GM19099 (cell line): ENCODE results near the gene LECT2.

ENCODE experiments used
- POLR2A ChIP-seq: IDR thresholded peaks from 3 replicates; pipeline ENCODE4 v1.6.1; 2011; ENCODE audit warnings: low read depth; ENCODE audit not compliant: insufficient read length; ENCODE audit errors: extremely low read depth

LECT2 gene

GRCh38 chr5:135989686-135990085 lies 34.9 kb upstream of the LECT2 start:
- no peak for TF ChIP-seq POLR2A

GRCh38 chr5:135988546-135988945 lies 33.8 kb upstream of the LECT2 start:
- no peak for TF ChIP-seq POLR2A

GRCh38 chr5:135986891-135987401 lies 32.2 kb upstream of the LECT2 start:
- no peak for TF ChIP-seq POLR2A

- TF ChIP-seq POLR2A, result no peak
Observed at GRCh38 chr5:135986401-135986800, 31.6 kb upstream of the LECT2 start.

GRCh38 chr5:135985951-135986350 lies 31.2 kb upstream of the LECT2 start:
- no peak for TF ChIP-seq POLR2A

GRCh38 chr5:135980620-135981019 lies 25.8 kb upstream of the LECT2 start:
- TF ChIP-seq POLR2A, result no peak

GRCh38 chr5:135979510-135979909 lies 24.7 kb upstream of the LECT2 start:
- no peak for TF ChIP-seq POLR2A

GRCh38 chr5:135978993-135979392 lies 24.2 kb upstream of the LECT2 start:
- no peak for TF ChIP-seq POLR2A

- TF ChIP-seq POLR2A, result no peak
Observed at GRCh38 chr5:135978212-135978631, 23.4 kb upstream of the LECT2 start.

GRCh38 chr5:135977375-135977928 lies 22.7 kb upstream of the LECT2 start:
- no peak for TF ChIP-seq POLR2A

GRCh38 chr5:135976216-135976615 lies 21.4 kb upstream of the LECT2 start:
- TF ChIP-seq POLR2A, result no peak

GRCh38 chr5:135975122-135975521 lies 20.3 kb upstream of the LECT2 start:
- TF ChIP-seq POLR2A, result no peak

GRCh38 chr5:135974021-135974600 lies 19.3 kb upstream of the LECT2 start:
- no peak for TF ChIP-seq POLR2A

GRCh38 chr5:135973323-135974020 lies 18.7 kb upstream of the LECT2 start:
- TF ChIP-seq POLR2A, result no peak

- TF ChIP-seq POLR2A, result no peak
Observed at GRCh38 chr5:135971701-135972100, 16.9 kb upstream of the LECT2 start.

- no peak for TF ChIP-seq POLR2A
Observed at GRCh38 chr5:135966790-135967189, 12.0 kb upstream of the LECT2 start.

GRCh38 chr5:135966165-135966564 lies 11.4 kb upstream of the LECT2 start:
- no peak for TF ChIP-seq POLR2A

- no peak for TF ChIP-seq POLR2A
Observed at GRCh38 chr5:135965504-135965903, 10.7 kb upstream of the LECT2 start.
